GM20000 (cell line): ENCODE data around the gene WIPF2.
A peak's percentile ranks its signal among the peaks of the same experiment; 100 is the strongest.
"Not testable (repeated sequence)": the region's sequence is repeated elsewhere in the genome, so short reads cannot be mapped to it uniquely, and the experiment has no call there.

Experiments used
- DNase-seq: peaks from one replicate; pipeline ENCODE4 v3.0.0; 2012; ENCODE audit warnings: low spot score
- TF ChIP-seq, protein P1 (sequence below): IDR thresholded peaks from 2 replicates; pipeline ENCODE4 v1.5.1; 2012; ENCODE audit warnings: mild to moderate bottlenecking, control low read depth; ENCODE audit errors: extremely low read depth, missing control alignments

WIPF2 gene

DNA sequence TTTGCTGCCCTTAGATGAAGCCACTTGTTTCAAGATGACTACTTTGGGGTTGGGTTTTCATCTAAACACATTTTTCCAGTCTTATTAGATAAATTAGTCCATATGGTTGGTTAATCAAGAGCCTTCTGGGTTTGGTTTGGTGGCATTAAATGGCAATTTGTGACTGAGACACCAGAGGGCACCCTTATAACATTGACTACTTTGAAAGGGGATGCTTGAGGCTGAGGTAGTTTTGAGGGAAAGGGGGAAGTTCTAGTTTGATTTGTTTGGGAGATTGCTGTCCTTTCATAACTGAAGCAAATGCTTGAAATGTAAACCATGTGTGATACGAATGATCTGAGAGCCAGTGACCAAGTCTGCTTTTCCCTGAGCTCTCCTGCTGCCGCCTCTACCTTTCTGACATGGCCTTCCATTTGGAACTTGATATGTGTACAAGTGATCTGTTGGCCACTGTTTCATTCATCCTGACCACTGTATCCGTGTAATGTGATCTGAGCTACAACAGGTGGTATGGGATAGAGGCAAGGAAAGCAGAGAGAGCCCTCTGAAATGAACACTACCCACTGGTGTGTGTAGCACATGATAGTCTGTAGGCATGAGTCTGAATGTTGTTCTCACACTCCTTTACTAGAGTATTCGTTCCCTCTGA is 84.0 kb downstream of the WIPF2 start:
- TF ChIP-seq, protein P1, sequence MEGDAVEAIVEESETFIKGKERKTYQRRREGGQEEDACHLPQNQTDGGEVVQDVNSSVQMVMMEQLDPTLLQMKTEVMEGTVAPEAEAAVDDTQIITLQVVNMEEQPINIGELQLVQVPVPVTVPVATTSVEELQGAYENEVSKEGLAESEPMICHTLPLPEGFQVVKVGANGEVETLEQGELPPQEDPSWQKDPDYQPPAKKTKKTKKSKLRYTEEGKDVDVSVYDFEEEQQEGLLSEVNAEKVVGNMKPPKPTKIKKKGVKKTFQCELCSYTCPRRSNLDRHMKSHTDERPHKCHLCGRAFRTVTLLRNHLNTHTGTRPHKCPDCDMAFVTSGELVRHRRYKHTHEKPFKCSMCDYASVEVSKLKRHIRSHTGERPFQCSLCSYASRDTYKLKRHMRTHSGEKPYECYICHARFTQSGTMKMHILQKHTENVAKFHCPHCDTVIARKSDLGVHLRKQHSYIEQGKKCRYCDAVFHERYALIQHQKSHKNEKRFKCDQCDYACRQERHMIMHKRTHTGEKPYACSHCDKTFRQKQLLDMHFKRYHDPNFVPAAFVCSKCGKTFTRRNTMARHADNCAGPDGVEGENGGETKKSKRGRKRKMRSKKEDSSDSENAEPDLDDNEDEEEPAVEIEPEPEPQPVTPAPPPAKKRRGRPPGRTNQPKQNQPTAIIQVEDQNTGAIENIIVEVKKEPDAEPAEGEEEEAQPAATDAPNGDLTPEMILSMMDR = peak; percentile 53
- DNase-seq = peak; percentile 57

DNA sequence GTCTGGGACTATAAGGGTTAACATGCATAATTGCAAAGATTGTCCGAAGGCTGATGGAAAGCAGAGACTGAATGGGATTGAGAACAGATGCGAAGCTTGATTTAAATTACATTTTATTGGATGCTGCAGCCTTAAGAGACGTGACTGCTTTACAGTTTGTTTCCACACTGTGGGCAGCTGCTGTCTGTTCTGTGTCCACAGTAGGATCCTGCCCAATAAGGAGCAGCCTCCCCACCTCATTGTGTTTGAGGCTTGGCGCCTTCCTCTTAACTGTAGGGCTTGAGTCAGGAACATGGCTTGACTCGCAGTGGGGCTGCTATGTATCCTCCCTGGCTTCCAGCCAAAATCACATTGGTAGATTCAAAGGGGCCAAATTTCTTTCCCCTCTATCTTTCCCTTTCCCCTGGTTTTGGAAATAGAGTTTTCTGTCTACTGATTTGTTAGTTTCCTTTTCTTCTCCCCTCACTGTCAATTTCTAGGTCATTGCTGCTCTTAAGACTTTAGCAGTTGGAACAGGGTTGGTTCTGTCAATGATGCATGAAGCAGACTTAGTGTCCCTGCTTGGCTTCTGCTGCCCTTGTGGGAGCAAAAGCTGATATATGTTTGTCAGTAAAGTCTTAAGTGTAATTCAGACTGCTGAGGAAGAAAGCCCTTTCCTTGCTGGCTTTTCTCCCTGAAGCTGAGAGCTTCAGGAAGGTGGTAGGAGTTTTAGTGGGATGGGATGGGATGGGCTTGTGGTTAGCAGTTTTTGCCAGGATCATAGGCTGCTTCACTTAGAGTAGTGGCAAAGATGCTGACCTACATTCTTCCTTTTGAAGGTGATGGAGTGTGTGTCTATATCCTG is 84.8 kb downstream of the WIPF2 start:
- TF ChIP-seq, protein P1 = no peak
- DNase-seq = no peak

DNA sequence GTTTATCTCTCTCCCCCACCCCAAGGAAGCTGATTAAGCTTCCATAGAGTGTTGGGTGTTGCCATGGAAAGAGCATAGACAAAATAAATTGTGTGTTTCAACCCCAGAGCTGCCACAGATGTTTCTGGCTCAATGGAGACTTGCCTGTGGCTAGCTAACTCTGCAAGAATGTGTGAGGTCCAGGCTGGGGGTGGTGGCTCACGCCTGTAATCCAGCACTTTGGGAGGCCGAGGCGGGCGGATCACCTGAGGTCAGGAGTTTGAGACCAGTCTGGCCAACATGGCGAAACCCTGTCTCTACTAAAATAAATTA is 85.4 kb downstream of the WIPF2 start:
- not testable (repeated sequence) for DNase-seq

DNA sequence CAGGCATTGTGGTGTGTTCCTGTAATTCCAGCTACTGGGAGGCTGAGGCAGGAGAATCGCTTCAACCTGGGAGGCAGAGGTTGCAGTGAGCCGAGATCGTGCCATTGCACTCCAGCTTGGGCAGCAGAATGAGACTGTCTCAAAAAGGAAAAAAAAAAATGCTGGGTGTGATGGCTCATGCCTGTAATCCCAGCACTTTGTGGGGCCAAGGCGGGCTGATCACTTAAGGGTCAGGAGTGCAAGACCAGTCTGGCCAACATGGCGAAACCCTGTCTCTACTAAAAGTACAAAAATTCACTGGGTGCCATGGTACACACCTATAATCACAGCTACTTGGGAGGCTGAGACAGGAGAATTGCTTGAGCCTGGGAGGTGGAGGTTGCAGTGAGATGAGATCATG is 85.8 kb downstream of the WIPF2 start:
- DNase-seq = not testable (repeated sequence)

DNA sequence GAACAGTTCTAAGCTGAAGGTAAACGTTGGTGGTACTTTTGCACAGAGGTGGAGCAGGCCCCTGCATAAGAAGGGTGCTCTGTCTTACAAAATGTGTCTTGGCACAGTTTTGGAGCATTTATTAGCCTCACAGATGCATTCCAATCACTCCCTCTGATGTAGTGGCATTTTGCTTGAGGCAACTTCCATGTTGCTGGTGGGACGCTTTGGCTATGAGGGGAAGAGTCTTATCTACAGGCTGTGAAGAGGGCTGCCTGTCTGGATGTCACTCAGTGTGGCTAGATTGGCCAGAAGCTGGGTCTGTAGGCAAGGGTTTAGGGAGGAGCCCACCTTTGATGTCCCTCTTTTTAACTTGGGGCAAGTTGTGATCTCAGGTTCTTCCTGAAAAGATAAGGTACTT is 87.3 kb downstream of the WIPF2 start:
- no peak for DNase-seq
- TF ChIP-seq, protein P1 = no peak

DNA sequence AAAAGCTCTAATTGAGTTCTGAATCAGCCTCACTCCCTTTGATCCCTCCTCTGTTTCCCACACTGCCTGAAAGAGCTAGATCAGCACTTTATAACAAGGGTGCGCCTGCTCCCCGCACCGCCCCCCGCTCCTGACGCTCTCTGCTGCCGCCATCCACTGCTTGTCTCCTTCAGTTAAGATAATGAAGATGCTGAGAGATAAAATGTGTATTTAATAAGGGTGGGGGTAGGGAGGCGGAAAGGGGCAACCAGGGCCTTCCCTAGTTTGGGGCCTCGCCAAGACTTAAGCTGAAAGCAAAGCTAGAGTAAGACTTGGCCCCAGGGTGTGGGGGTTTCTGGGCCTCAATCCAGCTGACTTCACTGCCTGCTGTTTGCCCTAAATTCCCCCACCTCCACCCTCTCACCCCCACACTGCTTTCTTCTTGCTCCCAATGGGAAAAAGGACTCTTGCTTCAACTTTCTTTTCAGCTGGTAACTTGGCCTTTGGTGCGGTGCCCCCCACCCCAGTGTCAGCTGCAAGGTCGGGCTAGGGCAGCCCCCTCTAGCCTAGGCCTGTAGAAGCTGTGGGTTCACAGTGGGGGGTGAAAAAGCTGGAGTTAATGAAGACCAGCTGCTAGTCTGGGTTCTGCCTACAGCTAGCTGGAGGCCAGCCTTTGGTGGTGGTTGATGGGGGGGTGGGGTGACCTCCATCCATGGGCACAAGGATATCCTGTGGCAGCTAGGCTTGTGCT is 88.1 kb downstream of the WIPF2 start:
- TF ChIP-seq, protein P1 = no peak
- DNase-seq = no peak

DNA sequence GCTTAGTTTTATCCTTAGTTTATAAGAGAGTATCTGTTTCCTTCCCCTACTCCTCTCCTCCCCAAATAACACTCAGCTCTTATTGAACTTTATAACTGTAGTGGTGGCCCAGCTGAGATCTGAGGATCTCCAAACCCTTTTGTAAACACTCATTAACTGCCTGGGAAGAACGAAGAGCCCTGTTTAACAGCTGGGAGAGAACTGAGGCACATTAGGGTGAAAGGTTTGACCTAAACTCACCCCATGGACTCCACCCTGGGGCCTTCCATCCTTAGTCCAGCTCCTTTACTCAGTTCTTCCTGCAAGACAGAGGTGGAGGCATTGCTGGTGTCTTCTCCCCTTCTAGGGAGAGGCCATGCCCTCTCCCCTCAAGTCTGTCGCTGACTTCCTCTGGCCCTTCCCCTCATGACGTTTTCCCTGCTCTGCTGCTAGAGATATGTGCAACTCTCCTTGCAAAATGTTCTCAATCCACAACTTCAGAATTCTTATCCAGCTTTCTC is 88.7 kb downstream of the WIPF2 start:
- no peak for DNase-seq
- TF ChIP-seq, protein P1 = no peak
